Vagina (tissue), 2 donors: ENCODE measurements around the gene CALN1.

Source experiments
- CTCF ChIP-seq, 3 experiments: fragments of 450-650 bp in 2 of 3; fragments of 200-600 bp in 1 of 3; sonication (generic) in 1 of 3; IDR thresholded peaks; one replicate each; pipeline ENCODE4 v1.5.1; 2017 to 2019; ENCODE audit warnings: antibody characterized with exemption in 3 of 3, mild to moderate bottlenecking in 2 of 3, moderate library complexity in 2 of 3
- POLR2A ChIP-seq, 2 donors: fragments of 450-650 bp; IDR thresholded peaks; one replicate each; pipeline ENCODE4 v1.6.1; 2017; ENCODE audit warnings: antibody characterized with exemption in 2 of 2, mild to moderate bottlenecking in 2 of 2, moderate library complexity in 2 of 2

DNA sequence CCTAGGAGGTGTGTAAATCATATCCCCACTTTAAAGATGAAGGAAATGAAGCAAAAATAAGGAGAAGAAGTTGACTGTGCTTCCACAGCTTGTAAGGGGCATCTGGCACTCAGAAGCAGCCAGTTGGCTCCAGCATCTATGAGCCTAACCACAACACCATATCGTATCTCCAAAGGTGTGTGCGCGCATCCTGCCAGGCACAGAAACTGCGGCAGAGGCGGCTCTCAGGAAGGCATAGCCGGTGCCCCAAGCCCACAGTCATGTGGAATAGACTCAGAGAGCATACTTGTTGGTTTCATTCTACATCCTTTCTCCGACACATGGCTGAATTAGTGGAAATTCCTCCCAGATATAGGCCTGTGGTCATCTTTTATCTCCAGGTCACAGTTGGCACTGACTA lies 423.9 kb downstream of the CALN1 start:
- no peak for TF ChIP-seq CTCF (IDR thresholded peaks at IDR 0.05)
- no peak for TF ChIP-seq POLR2A (IDR thresholded peaks at IDR 0.05)
